Lung (tissue), 12 donors: ENCODE measurements around the gene SMARCAL1. TPM values are rescaled to one million over a fixed set of nuclear protein-coding genes. Genes with fewer than 3 reads are reported as not detected.

Experiments used
- ATAC-seq: fragments of 200-7000 bp; cut with Tn5 transposase; one replicate; pipeline ENCODE4 v1.9.1; 2020; ENCODE audit warnings: moderate number of reproducible peaks; ENCODE audit not compliant: insufficient read depth, low FRiP score
- DNase-seq, 3 donors: peaks; one replicate each; pipeline ENCODE4 v3.0.0-alpha.2; 2013 to 2017
- H3K27ac ChIP-seq, 2 donors: one replicate each; pipeline ENCODE4 v1.5.1; 2013; ENCODE audit warnings: mild to moderate bottlenecking in 2 of 2, moderate library complexity in 2 of 2, control low read depth in 1 of 2, inconsistent platforms in 1 of 2, low read depth in 1 of 2, low read length in 1 of 2
- H3K27me3 ChIP-seq, 3 donors: one replicate each; pipeline ENCODE4 v1.5.1; 2013; ENCODE audit warnings: low read length in 2 of 3; ENCODE audit not compliant: control insufficient read depth in 3 of 3, insufficient read depth in 3 of 3
- H3K36me3 ChIP-seq, 4 donors: one replicate each; pipeline ENCODE4 v1.5.1; 2013; ENCODE audit warnings: low read length in 4 of 4, mild to moderate bottlenecking in 1 of 4, moderate library complexity in 1 of 4; ENCODE audit not compliant: control insufficient read depth in 4 of 4, insufficient read depth in 4 of 4
- H3K4me1 ChIP-seq, 5 donors: one replicate each; pipeline ENCODE4 v1.5.1; 2013; ENCODE audit warnings: low read length in 5 of 5, mild to moderate bottlenecking in 2 of 5, moderate library complexity in 1 of 5; ENCODE audit not compliant: control insufficient read depth in 5 of 5, insufficient read depth in 5 of 5
- H3K4me3 ChIP-seq: one replicate; pipeline ENCODE4 v1.5.1; 2013; ENCODE audit warnings: mild to moderate bottlenecking, control low read depth, moderate library complexity
- H3K9ac ChIP-seq, 2 donors: one replicate each; pipeline ENCODE4 v1.5.1; 2013; ENCODE audit warnings: low read length in 2 of 2, control low read depth in 1 of 2; ENCODE audit not compliant: insufficient read depth in 1 of 2
- H3K9me3 ChIP-seq, 4 donors: one replicate each; pipeline ENCODE4 v1.5.1; 2013; ENCODE audit warnings: low read length in 3 of 4, mild to moderate bottlenecking in 1 of 4, moderate library complexity in 1 of 4; ENCODE audit not compliant: control insufficient read depth in 4 of 4, insufficient read depth in 3 of 4
- CTCF ChIP-seq: IDR thresholded peaks from 2 replicates; pipeline ENCODE4 v1.5.1; 2012; ENCODE audit warnings: mild to moderate bottlenecking; ENCODE audit errors: control extremely low read depth, extremely low read depth
- WGBS, 2 donors: extraction: QIAGEN DNeasy Blood & Tissue Kit; methylation state at CpG; one replicate each; pipeline ENCODE4 v1.1.7; 2013; 5-methylcytosine and 5-hydroxymethylcytosine counted together
- polyA plus RNA-seq, 2 donors: library from polyadenylated mRNA; stranded (reverse); fragments of 200-250 nt; gene quantifications; one replicate each; pipeline ENCODE4 v1.2.1, GENCODE V29; 2013
- total RNA-seq, 2 donors: library from RNA; depleted of rRNA in 1 of 2; stranded (reverse); fragments of >200 nt in 1 of 2; gene quantifications; one replicate each; pipeline ENCODE4 v1.2.1, GENCODE V29; 2014 to 2021
- donor health status: control.
- donor health status: control.
- donor health status: Bipolar disorder and iron deficiency.
- donor health status: healthy.
- donor health status: DM: yes; HTN: yes; CAD: no.

The SMARCAL1 gene
- total and polyA plus RNA-seq, 4 donors, result 5.2 to 28.6 (median 13.5) TPM

GRCh38 chr2:216385478-216385877 is 26.8 kb upstream of the SMARCAL1 start:
- no peak for TF ChIP-seq CTCF
- H3K27me3 ChIP-seq, result peaks cover 0 to 3% (median 0%) of the 10 kb centered on the region in 3 donors

GRCh38 chr2:216387262-216387661 is 25.0 kb upstream of the SMARCAL1 start:
- no peak overlapping the region for H3K9ac ChIP-seq
- WGBS, 2 donors, result 95 to 100% methylated on average over 2 of the region's 2 CpGs

More at GRCh38 chr2:216385478-216385877, 26.8 kb upstream of the SMARCAL1 start:
- 26 to 54% methylated on average over 2 of the region's 2 CpGs for WGBS, 2 donors
- ATAC-seq (no peak), DNase-seq (no peak)
- Histone ChIP-seq H3K9ac (no peak overlapping the region), H3K9me3 (no peaks in the 10 kb centered on the region), H3K27ac (no peak overlapping the region), H3K4me1 (no peaks in the 10 kb centered on the region), H3K36me3 (no peaks in the 10 kb centered on the region), H3K4me3 (no peak overlapping the region)

GRCh38 chr2:216388046-216388884 is 24.0 kb upstream of the SMARCAL1 start:
- DNase-seq (no peak), ATAC-seq (no peak)
- H3K27me3 ChIP-seq, result peaks cover 0 to 3% (median 0%) of the 10 kb centered on the region in 3 donors
- TF ChIP-seq CTCF, result no peak
- no peaks in the 10 kb centered on the region for H3K36me3 ChIP-seq
- no peaks in the 10 kb centered on the region for H3K4me1 ChIP-seq
- 82 to 94% methylated on average over 5 of the region's 5 CpGs for WGBS, 2 donors
- no peaks in the 10 kb centered on the region for H3K9me3 ChIP-seq
- H3K4me3 ChIP-seq, result no peak overlapping the region
- H3K9ac ChIP-seq, result no peak overlapping the region
- H3K27ac ChIP-seq, result no peak overlapping the region

More at GRCh38 chr2:216387262-216387661, 25.0 kb upstream of the SMARCAL1 start:
- no peak for ATAC-seq
- DNase-seq, result no peak
- peaks cover 0 to 3% (median 0%) of the 10 kb centered on the region in 3 donors for H3K27me3 ChIP-seq
- no peaks in the 10 kb centered on the region for H3K9me3 ChIP-seq
- no peak overlapping the region for H3K4me3 ChIP-seq
- H3K27ac ChIP-seq, result no peak overlapping the region
- H3K36me3 ChIP-seq, result no peaks in the 10 kb centered on the region
- no peaks in the 10 kb centered on the region for H3K4me1 ChIP-seq
- TF ChIP-seq CTCF, result no peak
